ENCODE data around the gene GYS2. TPM values are rescaled to one million over a fixed set of nuclear protein-coding genes. Genes with fewer than 3 reads are reported as not detected.
"Not testable (repeated sequence)": the region's sequence is repeated elsewhere in the genome, so short reads cannot be mapped to it uniquely, and the experiment has no call there.

Gene GYS2
- total RNA-seq (2014; rRNA removed; shearing (Covaris generic)), result not detected in 2 replicates

- H3K9me3 ChIP-seq (replicated peaks), result no peaks in the 10 kb centered on the region
- H3K4me1 ChIP-seq (replicated peaks), result no peaks in the 10 kb centered on the region
- no peaks in the 10 kb centered on the region for H3K36me3 ChIP-seq
- no peaks in the 10 kb centered on the region for H3K27me3 ChIP-seq (replicated peaks)
- H3K4me3 ChIP-seq, result no peak within 1 kb of the TSS
- no peak within 1 kb of the TSS for H3K27ac ChIP-seq
- no peak for DNase-seq (ENCODE audit: low read depth in 1 of 2, low spot score in 2 of 2)
These were observed at the start of gene GYS2 for GRCh38 chr12:21604245-21605101. Gene GYS2 (minus strand): TSS chr12:21604847. CDS start chr12:21604592, 255 bp downstream.

GRCh38 chr12:21651821-21652220 lies 47.2 kb upstream of the GYS2 start:
- no peaks in the 10 kb centered on the region for H3K9me3 ChIP-seq (replicated peaks)
- no peak for DNase-seq (ENCODE audit: low read depth in 1 of 2, low spot score in 2 of 2)
- H3K36me3 ChIP-seq, result peaks cover 84% of the 10 kb centered on the region
- H3K27me3 ChIP-seq (replicated peaks), result no peaks in the 10 kb centered on the region
- no peak overlapping the region for H3K27ac ChIP-seq
- H3K4me1 ChIP-seq (replicated peaks), result 0 out of 2 replicates have a peak, but pooled peaks cover 3% of the 10 kb centered on the region
- no peak overlapping the region for H3K4me3 ChIP-seq

GRCh38 chr12:21650997-21651396 lies 46.4 kb upstream of the GYS2 start:
- Histone ChIP-seq H3K4me3 (no peak overlapping the region), H3K27me3 (replicated peaks) (no peaks in the 10 kb centered on the region), H3K36me3 (peaks cover 92% of the 10 kb centered on the region), H3K9me3 (replicated peaks) (no peaks in the 10 kb centered on the region), H3K27ac (no peak overlapping the region), H3K4me1 (replicated peaks) (0 out of 2 replicates have a peak, but pooled peaks cover 3% of the 10 kb centered on the region)
- DNase-seq (ENCODE audit: low read depth in 1 of 2, low spot score in 2 of 2), result no peak

DNA sequence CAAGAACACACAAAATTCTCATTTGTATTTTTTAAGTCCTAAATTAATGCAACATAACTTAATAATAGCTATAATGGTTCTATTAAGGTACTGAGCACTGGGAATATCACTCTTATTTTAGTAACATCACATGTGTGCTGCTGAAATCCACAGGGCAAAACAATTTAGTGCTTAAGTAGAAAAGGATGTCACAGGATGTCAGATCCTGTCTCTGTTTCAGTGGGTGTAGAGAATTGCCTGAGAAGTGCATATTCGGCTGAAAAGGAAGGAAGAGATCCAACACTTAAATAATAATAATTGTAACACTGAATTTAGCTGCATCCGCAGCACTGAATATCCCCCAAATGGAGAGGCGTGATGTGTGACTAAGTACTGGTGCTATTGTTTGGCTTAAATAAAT lies 44.4 kb upstream of the GYS2 start:
- Histone ChIP-seq H3K9me3 (replicated peaks) (no peaks in the 10 kb centered on the region), H3K4me3 (no peak overlapping the region), H3K4me1 (replicated peaks) (no peaks in the 10 kb centered on the region), H3K27ac (no peak overlapping the region), H3K27me3 (replicated peaks) (no peaks in the 10 kb centered on the region), H3K36me3 (peaks cover 90% of the 10 kb centered on the region)
- DNase-seq (ENCODE audit: low read depth in 1 of 2, low spot score in 2 of 2), result no peak

DNA sequence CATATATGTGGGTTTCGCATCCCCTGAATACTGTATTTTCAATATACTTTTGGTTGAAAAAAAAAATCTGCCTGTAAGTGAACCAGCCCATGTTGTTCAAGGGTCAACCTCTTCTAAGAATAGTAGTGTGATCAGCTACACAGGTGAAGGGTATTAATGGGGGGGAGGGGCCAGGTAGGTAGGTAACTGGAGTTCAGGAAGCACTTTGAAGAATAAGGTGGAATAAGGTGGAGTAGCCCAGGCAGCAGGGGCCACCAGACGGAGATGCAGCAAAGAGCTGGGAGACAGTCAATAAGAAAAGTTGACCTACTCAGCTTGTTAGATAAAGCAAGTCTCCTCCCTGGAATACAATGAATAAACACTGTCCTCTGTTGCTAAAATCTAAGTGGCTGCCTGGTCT lies 43.7 kb upstream of the GYS2 start:
- no peaks in the 10 kb centered on the region for H3K27me3 ChIP-seq (replicated peaks)
- H3K36me3 ChIP-seq, result peaks cover 91% of the 10 kb centered on the region
- no peak for DNase-seq (ENCODE audit: low read depth in 1 of 2, low spot score in 2 of 2)

DNA sequence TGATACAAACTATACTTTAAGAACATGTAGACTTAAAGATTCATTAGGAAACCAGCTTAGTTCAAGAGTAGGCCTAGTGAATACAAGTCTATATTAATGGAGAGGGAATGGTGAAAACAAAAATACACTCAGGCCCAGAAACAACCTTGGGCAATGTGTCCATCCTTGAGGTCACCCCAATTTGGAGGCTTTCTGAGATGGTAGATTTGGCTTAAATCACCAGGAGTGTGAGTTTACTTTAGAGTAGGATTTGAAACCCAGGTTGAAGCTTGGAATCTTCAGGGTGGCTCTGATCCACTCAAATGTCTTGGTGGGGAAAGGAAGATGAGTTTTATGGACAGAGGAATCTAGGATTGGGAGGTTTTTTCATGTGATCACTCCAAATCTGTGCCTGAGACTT lies 42.5 kb upstream of the GYS2 start:
- no peaks in the 10 kb centered on the region for H3K27me3 ChIP-seq (replicated peaks)
- no peak for DNase-seq (ENCODE audit: low read depth in 1 of 2, low spot score in 2 of 2)
- no peaks in the 10 kb centered on the region for H3K4me1 ChIP-seq (replicated peaks)
- peaks cover 91% of the 10 kb centered on the region for H3K36me3 ChIP-seq
- no peak overlapping the region for H3K27ac ChIP-seq
- no peaks in the 10 kb centered on the region for H3K9me3 ChIP-seq (replicated peaks)
- no peak overlapping the region for H3K4me3 ChIP-seq

More for the DNA sequence above, 43.7 kb upstream of the GYS2 start:
- Histone ChIP-seq H3K4me3 (no peak overlapping the region), H3K9me3 (replicated peaks) (no peaks in the 10 kb centered on the region), H3K4me1 (replicated peaks) (no peaks in the 10 kb centered on the region), H3K27ac (no peak overlapping the region)

GRCh38 chr12:21645041-21645500 lies 40.4 kb upstream of the GYS2 start:
- not testable (repeated sequence) for H3K4me3 ChIP-seq; H3K27ac ChIP-seq; H3K27me3 ChIP-seq (replicated peaks); H3K9me3 ChIP-seq (replicated peaks); DNase-seq (ENCODE audit: low read depth in 1 of 2, low spot score in 2 of 2); H3K4me1 ChIP-seq (replicated peaks)
- H3K36me3 ChIP-seq, result peaks cover 89% of the 10 kb centered on the region

GRCh38 chr12:21644516-21644915 lies 39.9 kb upstream of the GYS2 start:
- Histone ChIP-seq H3K4me1 (replicated peaks) (no peaks in the 10 kb centered on the region), H3K27me3 (replicated peaks) (no peaks in the 10 kb centered on the region), H3K36me3 (peaks cover 87% of the 10 kb centered on the region), H3K4me3 (no peak overlapping the region), H3K27ac (no peak overlapping the region), H3K9me3 (replicated peaks) (no peaks in the 10 kb centered on the region)
- DNase-seq (ENCODE audit: low read depth in 1 of 2, low spot score in 2 of 2), result no peak

DNA sequence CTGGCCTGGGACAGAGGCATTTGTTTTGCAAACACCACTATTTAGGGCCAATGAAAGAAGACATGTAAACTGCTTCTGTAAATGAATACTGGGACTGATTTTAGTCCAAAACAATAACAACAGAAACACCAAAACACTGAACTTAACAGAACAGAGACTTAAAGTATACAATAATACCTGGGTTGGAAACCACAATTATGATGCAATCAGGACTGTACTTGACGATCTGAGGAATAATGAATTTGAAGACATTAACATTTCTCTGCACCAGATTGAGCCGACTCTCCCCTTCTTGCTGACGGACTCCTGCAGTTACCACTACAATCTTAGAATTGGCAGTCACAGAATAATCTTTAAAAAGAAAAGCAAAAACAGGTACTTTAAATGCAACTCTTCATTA lies 39.1 kb upstream of the GYS2 start:
- peaks cover 87% of the 10 kb centered on the region for H3K36me3 ChIP-seq
- no peaks in the 10 kb centered on the region for H3K27me3 ChIP-seq (replicated peaks)
- DNase-seq (ENCODE audit: low read depth in 1 of 2, low spot score in 2 of 2), result no peak
- H3K4me3 ChIP-seq, result no peak overlapping the region
- H3K9me3 ChIP-seq (replicated peaks), result no peaks in the 10 kb centered on the region
- no peak overlapping the region for H3K27ac ChIP-seq
- no peaks in the 10 kb centered on the region for H3K4me1 ChIP-seq (replicated peaks)

DNA sequence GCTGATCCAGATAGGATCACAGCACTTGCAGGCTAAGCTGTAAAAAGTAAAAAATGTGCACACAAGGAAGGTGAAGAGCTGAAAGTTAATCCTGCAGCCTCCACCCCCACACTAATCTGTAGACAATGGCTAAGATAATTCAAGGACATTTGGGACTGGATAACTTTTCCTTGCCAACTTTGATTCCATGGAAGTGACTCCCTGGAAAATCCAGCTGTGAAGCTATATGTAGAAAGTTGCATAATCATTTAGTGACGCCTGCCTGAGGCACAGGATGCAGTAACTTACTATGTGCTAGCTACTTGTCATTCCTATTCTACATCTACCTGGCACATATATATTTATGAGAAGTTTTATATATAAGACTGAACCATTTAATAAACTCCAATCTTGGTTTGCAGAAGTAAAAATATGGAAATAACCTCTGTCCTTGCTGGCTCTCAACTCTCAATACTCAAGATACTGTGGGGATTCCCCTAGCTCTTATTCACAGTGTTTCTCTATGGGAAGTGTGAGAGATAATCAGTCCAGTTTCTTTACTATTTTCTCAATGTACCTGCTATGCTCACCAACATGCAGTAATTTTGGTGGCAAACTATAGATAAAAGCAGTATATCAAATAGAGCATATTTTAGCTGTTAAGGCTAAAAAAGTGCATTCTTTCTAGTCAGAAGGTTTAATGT lies 38.2 kb upstream of the GYS2 start:
- peaks cover 87% of the 10 kb centered on the region for H3K36me3 ChIP-seq
- no peaks in the 10 kb centered on the region for H3K9me3 ChIP-seq (replicated peaks)
- H3K27me3 ChIP-seq (replicated peaks), result no peaks in the 10 kb centered on the region
- no peak overlapping the region for H3K4me3 ChIP-seq
- H3K4me1 ChIP-seq (replicated peaks), result no peaks in the 10 kb centered on the region
- H3K27ac ChIP-seq, result no peak overlapping the region
- no peak for DNase-seq (ENCODE audit: low read depth in 1 of 2, low spot score in 2 of 2)

- no peaks in the 10 kb centered on the region for H3K27me3 ChIP-seq (replicated peaks)
- no peaks in the 10 kb centered on the region for H3K4me1 ChIP-seq (replicated peaks)
- no peak overlapping the region for H3K4me3 ChIP-seq
- H3K27ac ChIP-seq, result no peak overlapping the region
- no peak for DNase-seq (ENCODE audit: low read depth in 1 of 2, low spot score in 2 of 2)
- peaks cover 88% of the 10 kb centered on the region for H3K36me3 ChIP-seq
- H3K9me3 ChIP-seq (replicated peaks), result no peaks in the 10 kb centered on the region
These were observed 33.6 kb upstream of the GYS2 start for GRCh38 chr12:21638054-21638891.

GRCh38 chr12:21634245-21634644 lies 29.6 kb upstream of the GYS2 start:
- DNase-seq (ENCODE audit: low read depth in 1 of 2, low spot score in 2 of 2), result no peak
- H3K27ac ChIP-seq, result no peak overlapping the region
- H3K27me3 ChIP-seq (replicated peaks), result no peaks in the 10 kb centered on the region
- no peaks in the 10 kb centered on the region for H3K4me1 ChIP-seq (replicated peaks)
- H3K4me3 ChIP-seq, result no peak overlapping the region
- H3K9me3 ChIP-seq (replicated peaks), result no peaks in the 10 kb centered on the region
- peaks cover 59% of the 10 kb centered on the region for H3K36me3 ChIP-seq

- no peak overlapping the region for H3K27ac ChIP-seq
- no peaks in the 10 kb centered on the region for H3K9me3 ChIP-seq (replicated peaks)
- H3K36me3 ChIP-seq, result peaks cover 32% of the 10 kb centered on the region
- DNase-seq (ENCODE audit: low read depth in 1 of 2, low spot score in 2 of 2), result no peak
- H3K4me3 ChIP-seq, result no peak overlapping the region
- no peaks in the 10 kb centered on the region for H3K27me3 ChIP-seq (replicated peaks)
- no peaks in the 10 kb centered on the region for H3K4me1 ChIP-seq (replicated peaks)
These were observed 26.7 kb upstream of the GYS2 start for GRCh38 chr12:21631367-21631766.

Measured in SJSA1 (cell line).